T47D (cell line): Measurements from ENCODE around the gene TMEM61.
A peak's percentile ranks its signal among the peaks of the same experiment; 100 is the strongest.

ENCODE experiments used
- DNase-seq, 2 experiments: peaks; one replicate each; pipeline versions ENCODE4 v3.0.0 to v3.0.0-alpha.2; 2011 to 2012; ENCODE audit warnings: low read depth in 1 of 2, low spot score in 1 of 2
- JUND ChIP-seq: IDR thresholded peaks from 2 replicates; pipeline ENCODE4 v1.6.1; 2012; ENCODE audit warnings: low read depth
- in situ Hi-C: cut with HindIII; loops from 2 replicates; pipeline ENCODE4 v1.10.0; 2016; ENCODE audit warnings: low sequenced_read_pairs, low pct_unique_long_range_greater_than_20kb

Gene TMEM61

DNA sequence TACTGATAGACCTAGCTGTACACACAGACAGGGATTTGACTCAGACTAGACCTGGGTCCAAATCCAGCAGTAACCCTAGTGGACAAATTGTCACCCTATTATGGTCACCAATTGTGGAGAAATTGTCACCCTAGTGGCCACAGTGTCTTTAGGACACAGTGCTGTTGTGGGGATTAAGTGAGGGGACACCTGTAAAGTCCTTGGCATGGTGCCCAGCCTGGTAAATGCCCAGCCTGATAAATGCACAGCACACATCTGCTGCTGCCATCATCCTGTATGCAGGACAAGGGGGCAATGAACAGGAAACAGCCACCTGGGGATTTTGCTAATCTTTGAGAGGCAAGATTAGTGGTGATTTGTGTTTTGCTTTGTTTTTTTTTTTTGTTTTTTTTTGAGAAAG lies 2.3 kb downstream of the TMEM61 start:
- TF ChIP-seq JUND = no peak
- peak in 1 of 2 experiments; percentile 40 for DNase-seq
- in situ Hi-C loops = no loop called here

GRCh38 chr1:54984131-54984842 lies 3.9 kb downstream of the TMEM61 start:
- in situ Hi-C loops = no loop called here
- TF ChIP-seq JUND = no peak
- DNase-seq = no peak

DNA sequence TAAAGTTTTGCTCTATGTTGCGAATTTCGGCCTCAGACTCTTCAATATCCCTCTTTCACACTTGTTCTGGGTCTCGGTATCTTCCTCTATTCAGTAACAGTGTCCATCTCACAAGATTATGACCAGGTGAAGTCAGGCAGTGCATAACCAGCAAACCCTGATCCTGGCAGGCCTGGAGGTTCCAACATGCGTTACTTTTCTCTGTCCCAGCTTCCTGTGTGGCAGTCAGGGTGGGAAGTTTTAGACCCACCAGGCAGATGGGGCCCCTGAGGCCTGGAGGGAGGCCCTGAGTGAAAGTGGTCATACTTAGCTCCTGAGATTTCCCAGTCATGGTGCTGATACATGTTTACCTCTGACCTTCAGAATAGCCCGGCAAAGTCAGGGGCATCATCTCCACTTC lies 5.1 kb downstream of the TMEM61 start:
- no peak for DNase-seq
- in situ Hi-C loops = no loop called here
- TF ChIP-seq JUND = no peak

GRCh38 chr1:54986025-54986424 lies 5.6 kb downstream of the TMEM61 start:
- DNase-seq = no peak
- in situ Hi-C loops = no loop called here

DNA sequence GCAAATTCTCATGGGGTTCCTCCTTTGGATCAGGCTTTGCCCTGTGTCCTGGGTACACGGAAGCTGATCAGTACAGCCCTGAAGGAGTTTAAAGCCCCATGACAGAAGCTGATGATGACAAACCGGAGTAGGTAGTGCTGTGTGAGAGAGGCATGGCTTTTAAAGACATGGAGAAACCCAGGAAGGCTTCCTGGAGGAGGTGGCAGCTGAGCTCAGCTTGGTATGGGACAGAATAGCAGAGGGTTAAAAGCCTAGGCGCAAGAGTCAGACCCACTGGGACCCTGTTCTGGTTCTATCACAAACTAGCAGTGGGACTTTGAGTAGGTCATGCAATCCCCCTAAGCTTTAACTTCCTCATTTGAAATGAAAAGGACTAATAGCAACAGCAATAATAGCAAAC lies 6.1 kb downstream of the TMEM61 start:
- no peak for TF ChIP-seq JUND
- in situ Hi-C loops = no loop called here
- DNase-seq = no peak

More at GRCh38 chr1:54986025-54986424, 5.6 kb downstream of the TMEM61 start:
- TF ChIP-seq JUND = no peak

DNA sequence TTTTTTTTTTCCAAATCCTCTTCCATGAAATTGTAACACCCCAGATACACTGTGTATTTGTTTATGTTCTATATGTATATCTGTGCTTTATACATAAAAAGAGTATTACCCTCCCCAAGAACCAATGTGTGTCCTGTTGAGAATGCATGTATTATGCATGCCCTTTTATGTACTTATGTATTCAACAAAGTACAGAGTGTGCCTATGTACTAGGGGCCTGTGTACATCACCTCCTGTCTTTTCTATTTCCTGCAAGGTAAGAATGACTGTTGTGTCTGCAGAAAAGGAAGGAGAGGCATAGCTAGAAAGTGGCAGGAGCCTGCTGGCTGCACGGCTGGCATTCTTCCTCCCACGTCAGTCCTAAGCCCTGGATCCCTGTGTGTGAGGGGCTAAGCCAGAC lies 7.0 kb downstream of the TMEM61 start:
- TF ChIP-seq JUND = no peak
- in situ Hi-C loops = no loop called here
- DNase-seq = no peak

- no peak for TF ChIP-seq JUND
- DNase-seq = no peak
- in situ Hi-C loops = no loop called here
These were observed 7.7 kb downstream of the TMEM61 start for GRCh38 chr1:54987919-54988705.

- in situ Hi-C loops = no loop called here
- DNase-seq = no peak
These were observed 8.5 kb downstream of the TMEM61 start for GRCh38 chr1:54988975-54989374.

GRCh38 chr1:54989473-54989872 lies 9.0 kb downstream of the TMEM61 start:
- DNase-seq = no peak
- TF ChIP-seq JUND = no peak
- in situ Hi-C loops = no loop called here

More at GRCh38 chr1:54988975-54989374, 8.5 kb downstream of the TMEM61 start:
- TF ChIP-seq JUND = no peak

- TF ChIP-seq JUND = no peak
- DNase-seq = no peak
- in situ Hi-C loops = no loop called here
These were observed 9.8 kb downstream of the TMEM61 start for GRCh38 chr1:54989968-54990810.

DNA sequence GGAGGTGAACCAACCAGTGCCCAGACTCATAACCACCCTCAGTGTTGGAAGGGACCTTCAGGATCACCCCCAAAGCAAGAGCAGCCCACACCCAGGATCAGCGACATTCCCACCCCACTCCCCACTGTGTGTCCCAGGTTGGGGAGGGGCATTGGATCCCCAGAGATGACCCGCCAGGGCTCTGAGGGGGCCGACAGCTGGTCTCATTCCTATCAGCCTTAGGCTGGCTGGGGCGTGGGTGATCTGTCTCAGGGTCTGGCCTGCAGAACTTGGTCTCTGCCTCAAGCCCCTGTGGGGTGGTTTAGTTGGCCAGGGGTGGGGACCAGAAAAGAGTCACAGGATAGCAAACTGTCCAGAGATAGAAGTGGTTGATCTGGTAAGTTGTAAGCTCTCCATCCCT lies 10.5 kb downstream of the TMEM61 start:
- in situ Hi-C loops = no loop called here
- no peak for TF ChIP-seq JUND
- DNase-seq = no peak

- no peak for TF ChIP-seq JUND
- no peak for DNase-seq
- in situ Hi-C loops = no loop called here
These were observed 11.5 kb downstream of the TMEM61 start for GRCh38 chr1:54991939-54992338.
